A549 (cell line): ENCODE results near the gene TRDMT1.

Experiments used
- MAX ChIP-seq: IDR thresholded peaks from 2 replicates; pipeline ENCODE4 v1.6.1; 2012
- POLR2A ChIP-seq: IDR thresholded peaks from 2 replicates; pipeline ENCODE4 v1.6.1; 2012; ENCODE audit warnings: mild to moderate bottlenecking, low read length
- RFX5 ChIP-seq: fragments of 450-650 bp; IDR thresholded peaks from 2 replicates; pipeline ENCODE4 v1.7.1; 2014; ENCODE audit warnings: antibody characterized with exemption, mild to moderate bottlenecking, moderate library complexity
- SMC3 ChIP-seq: fragments of >200 bp; sonication (Bioruptor Twin); formaldehyde crosslinking; IDR thresholded peaks from 3 replicates; pipeline ENCODE4 v1.6.1; 2018; ENCODE audit warnings: inconsistent platforms
- ZFP36 ChIP-seq: fragments of 450-650 bp; IDR thresholded peaks from 2 replicates; pipeline ENCODE4 v1.6.1; 2014; ENCODE audit warnings: borderline replicate concordance; ENCODE audit not compliant: partially characterized antibody
- TF ChIP-seq, protein P1 (sequence below): fragments of >200 bp; sonication (Bioruptor Twin); formaldehyde crosslinking; IDR thresholded peaks from 3 replicates; pipeline ENCODE4 v1.5.1; 2016
- TF ChIP-seq, protein P2 (sequence below): fragments of 200-600 bp; sonication (generic); IDR thresholded peaks from 2 replicates; pipeline ENCODE4 v1.6.1; 2016; ENCODE audit warnings: antibody characterized with exemption, mild to moderate bottlenecking, moderate library complexity

DNA sequence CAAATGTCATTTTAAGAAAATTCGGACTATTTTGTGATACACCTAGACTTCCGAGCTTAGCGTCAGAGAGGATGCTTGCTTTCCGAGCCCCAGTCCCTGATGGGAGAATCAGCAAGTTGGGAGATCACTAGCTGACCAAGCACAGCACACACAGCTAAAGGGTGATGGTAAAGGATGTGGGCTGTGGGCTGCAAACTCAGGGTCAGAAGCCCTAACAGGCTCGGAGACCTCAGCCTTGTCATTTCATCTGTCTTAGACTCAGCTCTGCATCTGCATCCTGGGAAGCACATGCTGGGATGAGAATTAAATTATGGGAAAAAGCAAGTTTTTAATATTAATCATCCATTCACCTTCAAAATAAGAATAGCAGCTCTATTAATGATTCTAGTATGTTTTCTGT, 75.1 kb downstream of the TRDMT1 start:
- TF ChIP-seq SMC3 (no peak), POLR2A (no peak), RFX5 (no peak), ZFP36 (no peak), MAX (no peak)
- TF ChIP-seq, protein P1, sequence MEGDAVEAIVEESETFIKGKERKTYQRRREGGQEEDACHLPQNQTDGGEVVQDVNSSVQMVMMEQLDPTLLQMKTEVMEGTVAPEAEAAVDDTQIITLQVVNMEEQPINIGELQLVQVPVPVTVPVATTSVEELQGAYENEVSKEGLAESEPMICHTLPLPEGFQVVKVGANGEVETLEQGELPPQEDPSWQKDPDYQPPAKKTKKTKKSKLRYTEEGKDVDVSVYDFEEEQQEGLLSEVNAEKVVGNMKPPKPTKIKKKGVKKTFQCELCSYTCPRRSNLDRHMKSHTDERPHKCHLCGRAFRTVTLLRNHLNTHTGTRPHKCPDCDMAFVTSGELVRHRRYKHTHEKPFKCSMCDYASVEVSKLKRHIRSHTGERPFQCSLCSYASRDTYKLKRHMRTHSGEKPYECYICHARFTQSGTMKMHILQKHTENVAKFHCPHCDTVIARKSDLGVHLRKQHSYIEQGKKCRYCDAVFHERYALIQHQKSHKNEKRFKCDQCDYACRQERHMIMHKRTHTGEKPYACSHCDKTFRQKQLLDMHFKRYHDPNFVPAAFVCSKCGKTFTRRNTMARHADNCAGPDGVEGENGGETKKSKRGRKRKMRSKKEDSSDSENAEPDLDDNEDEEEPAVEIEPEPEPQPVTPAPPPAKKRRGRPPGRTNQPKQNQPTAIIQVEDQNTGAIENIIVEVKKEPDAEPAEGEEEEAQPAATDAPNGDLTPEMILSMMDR = no peak
- TF ChIP-seq, protein P2, sequence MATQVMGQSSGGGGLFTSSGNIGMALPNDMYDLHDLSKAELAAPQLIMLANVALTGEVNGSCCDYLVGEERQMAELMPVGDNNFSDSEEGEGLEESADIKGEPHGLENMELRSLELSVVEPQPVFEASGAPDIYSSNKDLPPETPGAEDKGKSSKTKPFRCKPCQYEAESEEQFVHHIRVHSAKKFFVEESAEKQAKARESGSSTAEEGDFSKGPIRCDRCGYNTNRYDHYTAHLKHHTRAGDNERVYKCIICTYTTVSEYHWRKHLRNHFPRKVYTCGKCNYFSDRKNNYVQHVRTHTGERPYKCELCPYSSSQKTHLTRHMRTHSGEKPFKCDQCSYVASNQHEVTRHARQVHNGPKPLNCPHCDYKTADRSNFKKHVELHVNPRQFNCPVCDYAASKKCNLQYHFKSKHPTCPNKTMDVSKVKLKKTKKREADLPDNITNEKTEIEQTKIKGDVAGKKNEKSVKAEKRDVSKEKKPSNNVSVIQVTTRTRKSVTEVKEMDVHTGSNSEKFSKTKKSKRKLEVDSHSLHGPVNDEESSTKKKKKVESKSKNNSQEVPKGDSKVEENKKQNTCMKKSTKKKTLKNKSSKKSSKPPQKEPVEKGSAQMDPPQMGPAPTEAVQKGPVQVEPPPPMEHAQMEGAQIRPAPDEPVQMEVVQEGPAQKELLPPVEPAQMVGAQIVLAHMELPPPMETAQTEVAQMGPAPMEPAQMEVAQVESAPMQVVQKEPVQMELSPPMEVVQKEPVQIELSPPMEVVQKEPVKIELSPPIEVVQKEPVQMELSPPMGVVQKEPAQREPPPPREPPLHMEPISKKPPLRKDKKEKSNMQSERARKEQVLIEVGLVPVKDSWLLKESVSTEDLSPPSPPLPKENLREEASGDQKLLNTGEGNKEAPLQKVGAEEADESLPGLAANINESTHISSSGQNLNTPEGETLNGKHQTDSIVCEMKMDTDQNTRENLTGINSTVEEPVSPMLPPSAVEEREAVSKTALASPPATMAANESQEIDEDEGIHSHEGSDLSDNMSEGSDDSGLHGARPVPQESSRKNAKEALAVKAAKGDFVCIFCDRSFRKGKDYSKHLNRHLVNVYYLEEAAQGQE = no peak
